Peyer's patch (tissue), 4 donors: ENCODE data around the gene OSBPL10.

ENCODE experiments used
- CTCF ChIP-seq, 6 experiments: fragments of 450-650 bp in 4 of 6; fragments of 200-600 bp in 2 of 6; sonication (generic) in 1 of 6; IDR thresholded peaks; one replicate each; pipeline ENCODE4 v1.5.1; 2017 to 2019; ENCODE audit warnings: antibody characterized with exemption in 6 of 6, mild to moderate bottlenecking in 3 of 6, moderate library complexity in 1 of 6
- POLR2A ChIP-seq, 2 donors: fragments of 450-650 bp; IDR thresholded peaks; one replicate each; pipeline ENCODE4 v1.5.1; 2017; ENCODE audit warnings: antibody characterized with exemption in 2 of 2, mild to moderate bottlenecking in 2 of 2, moderate library complexity in 2 of 2

DNA sequence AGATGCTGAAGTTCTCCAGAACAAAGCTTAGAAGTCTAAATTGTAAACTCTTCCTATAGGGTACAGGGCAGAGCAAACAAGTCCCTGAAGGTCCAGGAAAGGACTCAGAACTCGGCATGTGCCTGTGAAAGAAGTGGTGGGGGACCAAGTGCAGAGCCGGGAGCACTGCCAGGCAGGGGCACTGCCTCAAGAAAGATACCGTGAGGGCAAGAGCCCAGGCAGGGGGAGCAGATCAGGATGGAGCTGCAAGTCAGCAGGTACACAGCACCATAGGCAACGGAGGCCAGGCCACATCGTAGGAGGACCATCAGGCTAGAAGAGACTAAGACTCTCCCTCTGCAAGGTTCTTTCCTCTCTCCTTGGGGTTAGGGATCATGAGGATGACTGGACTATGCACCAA, 191.6 kb downstream of the OSBPL10 start:
- TF ChIP-seq CTCF (IDR thresholded peaks at IDR 0.05) (no peak), POLR2A (IDR thresholded peaks at IDR 0.05) (no peak)
